D721Med (cell line): ENCODE results near the gene CASP3.
"Not testable (repeated sequence)": the region's sequence is repeated elsewhere in the genome, so short reads cannot be mapped to it uniquely, and the experiment has no call there.

Source experiments
- DNase-seq: peaks from one replicate; pipeline ENCODE4 v3.0.0; 2011; ENCODE audit warnings: low spot score; ENCODE audit not compliant: insufficient read length
- FAIRE-seq: peaks from 2 replicates; lab custom pipeline; 2011; peaks lifted over from hg19 to GRCh38; lab: Jason Lieb, UNC
- CTCF ChIP-seq: IDR thresholded peaks from 2 replicates; pipeline ENCODE4 v1.5.1; 2012; ENCODE audit warnings: mild to moderate bottlenecking, control low read depth; ENCODE audit not compliant: insufficient read depth; ENCODE audit errors: missing control alignments

CASP3 gene

GRCh38 chr4:184599492-184600135, 49.6 kb downstream of the CASP3 start:
- DNase-seq (no peak), FAIRE-seq (no peak)
- no peak for TF ChIP-seq CTCF

- no peak for TF ChIP-seq CTCF
- DNase-seq: no peak
- FAIRE-seq: no peak
Measured at GRCh38 chr4:184598753-184599491, 50.3 kb downstream of the CASP3 start.

GRCh38 chr4:184596617-184597185, 52.5 kb downstream of the CASP3 start:
- DNase-seq (no peak), FAIRE-seq (no peak)
- TF ChIP-seq CTCF: no peak

GRCh38 chr4:184596044-184596616, 53.1 kb downstream of the CASP3 start:
- DNase-seq (no peak), FAIRE-seq (no peak)
- TF ChIP-seq CTCF: no peak

GRCh38 chr4:184595430-184595829, 53.8 kb downstream of the CASP3 start:
- no peak for TF ChIP-seq CTCF
- no peak for DNase-seq
- no peak for FAIRE-seq

GRCh38 chr4:184593461-184593860, 55.8 kb downstream of the CASP3 start:
- DNase-seq: no peak
- no peak for FAIRE-seq
- no peak for TF ChIP-seq CTCF

GRCh38 chr4:184591747-184592270, 57.4 kb downstream of the CASP3 start:
- DNase-seq, FAIRE-seq: not testable (repeated sequence)
